ENCODE measurements around the gene MTHFR. TPM values are rescaled to one million over a fixed set of nuclear protein-coding genes. Genes with fewer than 3 reads are reported as not detected.

The MTHFR gene
- polyA plus RNA-seq, 3 donors: 8.2 to 16.1 (median 14.0) TPM

DNA sequence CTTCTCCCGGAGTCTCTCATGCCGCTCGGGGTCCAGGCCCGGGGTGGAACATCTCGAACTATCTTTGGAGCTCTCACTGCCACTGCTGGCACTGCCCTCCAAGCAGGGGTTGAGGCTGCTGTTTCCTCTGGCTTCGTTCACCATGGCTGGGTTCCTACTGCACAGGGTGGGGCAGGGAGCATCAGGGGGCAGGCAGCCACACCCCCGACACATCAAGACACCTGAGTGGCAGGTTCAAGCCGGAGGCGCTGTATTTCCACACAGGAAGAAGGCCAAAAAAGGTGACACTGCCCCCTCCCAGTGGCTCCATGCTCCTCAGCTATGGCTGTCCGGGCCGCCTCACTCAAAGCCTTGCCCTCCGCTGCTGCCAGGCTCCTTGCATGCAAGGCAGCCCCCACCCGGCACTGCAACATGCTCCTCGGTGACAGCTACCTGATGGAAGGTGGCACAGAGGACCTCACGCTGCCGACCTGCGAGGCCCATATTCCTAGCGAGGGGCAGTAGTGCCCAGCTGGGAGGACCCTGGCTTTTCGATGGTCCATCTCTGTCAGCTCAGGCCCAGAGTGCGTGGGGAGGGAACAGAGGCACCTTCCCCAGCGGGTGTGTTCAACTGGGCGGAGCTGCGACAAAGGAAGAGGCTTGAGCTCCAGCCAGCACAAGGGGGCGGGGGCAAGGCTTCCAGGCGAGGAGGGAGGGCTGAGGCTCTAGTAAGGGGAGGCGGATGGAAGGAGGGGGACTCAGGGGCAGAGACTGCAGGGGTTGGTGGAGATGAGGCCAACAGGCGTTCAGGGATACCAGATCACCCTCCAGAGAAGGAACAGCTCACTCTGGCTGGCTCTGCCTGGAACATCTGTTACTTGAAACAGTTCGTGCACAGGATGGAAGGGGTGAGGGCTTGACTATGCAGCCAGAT is 2.5 kb downstream of the MTHFR start:
- peak overlapping the region; percentile 36 for H3K27ac ChIP-seq (ENCODE audit: low read depth, low read length)
- WGBS, 3 donors: 4 to 19% (median 6%) methylated on average over 28 of the region's 28 CpGs

DNA sequence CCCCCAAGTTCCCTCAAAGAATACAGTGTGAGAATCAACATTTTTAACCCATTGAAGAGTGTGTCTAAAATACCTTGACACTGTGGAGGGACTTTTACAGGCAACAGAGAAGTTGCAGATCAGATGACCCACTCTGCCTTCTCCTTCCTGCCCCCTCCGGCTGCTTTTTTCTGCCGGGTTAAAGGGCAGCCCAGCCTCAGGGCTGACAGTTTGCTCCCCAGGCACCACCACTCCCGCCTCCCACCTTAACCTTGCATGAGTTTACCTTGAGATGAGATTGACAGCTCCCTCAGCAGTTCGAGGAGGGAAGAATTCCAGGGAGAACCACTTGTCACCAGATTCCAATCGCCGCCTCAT is 3.2 kb downstream of the MTHFR start:
- 12 to 27% (median 13%) methylated on average over 6 of the region's 6 CpGs for WGBS, 3 donors

DNA sequence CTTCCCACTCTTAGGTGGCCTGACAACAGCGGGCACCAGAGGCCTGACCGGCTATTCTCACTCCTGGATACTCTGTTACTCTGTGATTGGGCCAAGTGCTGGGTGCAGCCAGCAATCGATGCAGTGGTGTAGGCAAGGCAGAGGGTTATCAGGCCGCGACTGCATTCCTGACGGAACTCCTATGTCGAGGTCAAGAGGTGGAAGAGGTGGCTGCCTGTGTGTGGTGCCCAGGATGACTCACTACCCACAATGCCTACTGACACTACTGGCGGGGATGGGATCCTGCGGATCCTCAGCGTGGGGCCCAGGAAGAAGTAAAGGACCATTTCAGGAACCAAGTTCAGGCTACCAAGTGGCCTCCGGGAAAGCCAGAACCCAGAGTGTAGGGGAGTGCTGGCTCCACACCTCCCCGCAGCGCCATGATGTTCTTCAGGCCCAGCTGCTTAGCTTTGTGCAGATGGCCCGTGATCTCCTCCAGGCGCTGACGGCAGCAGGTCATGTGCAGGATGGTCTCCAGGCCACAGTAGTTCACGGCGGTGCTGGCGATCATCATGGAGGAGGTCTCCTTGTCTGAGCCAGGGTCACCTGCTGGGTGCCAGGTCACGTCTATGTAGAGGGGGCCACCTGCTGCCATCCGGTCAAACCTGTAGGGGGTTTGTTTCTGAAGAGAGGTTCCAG is 4.9 kb downstream of the MTHFR start:
- WGBS, 3 donors: 88 to 92% (median 92%) methylated on average over 21 of the region's 21 CpGs
- H3K27ac ChIP-seq (ENCODE audit: low read depth, low read length): no peak overlapping the region

More for the DNA sequence above, 3.2 kb downstream of the MTHFR start:
- H3K27ac ChIP-seq (ENCODE audit: low read depth, low read length): peak overlapping the region; percentile 36

DNA sequence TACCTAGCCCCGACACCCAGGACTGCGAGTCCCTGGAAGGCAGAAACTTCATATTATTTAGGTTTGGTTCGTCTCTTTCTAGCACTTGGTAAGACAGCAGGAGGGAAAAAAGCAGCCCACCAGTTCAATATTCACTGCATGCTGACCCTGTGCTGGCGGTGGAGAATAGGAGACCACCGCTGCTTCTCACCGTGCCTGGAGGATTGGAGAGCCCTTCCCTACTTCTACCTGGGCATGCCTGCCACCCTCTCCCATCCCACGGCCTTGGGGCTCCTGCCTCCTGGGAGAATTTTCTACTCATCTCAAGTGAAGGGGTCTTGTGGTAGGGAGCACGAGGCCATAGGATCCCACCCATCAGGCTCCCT is 5.4 kb downstream of the MTHFR start:
- no peak overlapping the region for H3K27ac ChIP-seq (ENCODE audit: low read depth, low read length)

DNA sequence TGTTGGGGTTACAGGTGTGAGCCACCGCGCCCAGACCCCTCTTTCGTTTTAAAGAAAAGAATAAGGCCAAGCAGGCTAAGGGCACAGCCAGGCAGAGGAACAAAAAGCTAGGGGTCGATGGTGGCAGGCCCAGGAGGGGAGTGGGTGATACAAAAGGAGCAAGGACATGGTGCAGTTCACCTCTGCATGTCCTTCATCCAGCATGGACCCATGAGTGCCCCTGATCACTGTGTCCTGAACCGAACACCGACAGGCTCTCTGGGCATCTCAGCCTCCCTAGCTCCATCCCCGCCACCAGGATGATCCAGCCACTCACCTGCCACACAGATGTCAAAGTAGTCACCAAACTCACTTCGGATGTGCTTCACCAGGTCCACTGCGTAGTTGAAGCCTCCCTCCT is 5.9 kb downstream of the MTHFR start:
- H3K27ac ChIP-seq (ENCODE audit: low read depth, low read length): no peak overlapping the region
- WGBS, 3 donors: 95 to 98% (median 97%) methylated on average over 9 of the region's 9 CpGs

More for the DNA sequence above, 5.4 kb downstream of the MTHFR start:
- 89 to 99% (median 96%) methylated on average over 8 of the region's 8 CpGs for WGBS, 3 donors

DNA sequence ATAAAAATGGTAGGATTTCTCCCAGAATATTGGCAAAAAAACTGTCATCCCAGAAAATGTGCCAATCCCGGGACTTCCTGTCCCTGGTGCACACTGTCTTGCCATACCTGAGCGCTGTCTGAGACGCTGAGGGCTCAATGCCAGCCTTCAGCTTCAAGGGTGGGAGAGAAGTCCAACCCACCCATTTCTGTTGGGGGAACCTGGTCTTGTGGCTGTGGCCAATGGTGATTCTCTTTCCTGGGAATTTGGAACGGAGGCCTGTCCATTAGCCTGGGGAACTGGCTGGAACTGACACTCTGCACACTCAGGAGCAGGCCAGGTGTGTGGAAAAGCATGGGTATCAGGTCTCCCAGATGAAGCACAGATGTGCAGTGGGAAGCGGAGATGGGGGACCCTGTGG is 6.7 kb downstream of the MTHFR start:
- no peak overlapping the region for H3K27ac ChIP-seq (ENCODE audit: low read depth, low read length)
- WGBS, 3 donors: 96 to 98% (median 97%) methylated on average over 5 of the region's 5 CpGs

DNA sequence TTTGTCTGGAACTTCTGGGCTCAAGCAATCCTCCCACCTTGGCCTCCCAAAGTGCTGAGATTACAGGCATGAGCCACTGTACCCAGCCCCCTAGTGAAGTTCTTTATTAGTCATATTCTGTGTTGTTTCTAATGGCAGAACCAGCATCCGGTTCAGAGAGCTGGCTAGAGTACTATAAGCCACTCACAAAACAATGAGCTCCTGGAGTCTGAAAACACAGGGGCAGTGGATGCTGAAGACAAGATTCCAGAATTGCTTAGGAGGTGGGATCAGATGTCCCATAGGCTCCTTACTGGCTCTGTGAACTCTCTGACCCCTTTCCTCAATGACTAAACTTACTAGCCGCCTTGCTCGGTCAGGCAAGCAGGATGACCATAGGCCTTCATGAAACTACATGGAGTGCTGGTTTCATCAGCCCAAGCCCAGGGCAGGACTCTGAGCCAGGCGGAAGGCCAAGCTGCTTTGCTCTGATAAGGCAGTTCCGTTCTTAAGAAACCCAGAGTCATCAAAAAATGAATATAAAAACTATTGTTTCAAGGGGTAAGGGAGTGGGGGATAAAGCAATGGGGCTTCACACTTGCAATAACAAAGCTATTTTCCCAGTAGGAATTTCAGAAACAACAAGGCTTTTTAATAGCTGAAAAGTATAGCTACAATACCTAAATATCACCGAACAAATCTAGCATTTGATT is 8.1 kb downstream of the MTHFR start:
- 56 to 80% (median 63%) methylated on average over 6 of the region's 6 CpGs for WGBS, 3 donors
- H3K27ac ChIP-seq (ENCODE audit: low read depth, low read length): no peak overlapping the region

DNA sequence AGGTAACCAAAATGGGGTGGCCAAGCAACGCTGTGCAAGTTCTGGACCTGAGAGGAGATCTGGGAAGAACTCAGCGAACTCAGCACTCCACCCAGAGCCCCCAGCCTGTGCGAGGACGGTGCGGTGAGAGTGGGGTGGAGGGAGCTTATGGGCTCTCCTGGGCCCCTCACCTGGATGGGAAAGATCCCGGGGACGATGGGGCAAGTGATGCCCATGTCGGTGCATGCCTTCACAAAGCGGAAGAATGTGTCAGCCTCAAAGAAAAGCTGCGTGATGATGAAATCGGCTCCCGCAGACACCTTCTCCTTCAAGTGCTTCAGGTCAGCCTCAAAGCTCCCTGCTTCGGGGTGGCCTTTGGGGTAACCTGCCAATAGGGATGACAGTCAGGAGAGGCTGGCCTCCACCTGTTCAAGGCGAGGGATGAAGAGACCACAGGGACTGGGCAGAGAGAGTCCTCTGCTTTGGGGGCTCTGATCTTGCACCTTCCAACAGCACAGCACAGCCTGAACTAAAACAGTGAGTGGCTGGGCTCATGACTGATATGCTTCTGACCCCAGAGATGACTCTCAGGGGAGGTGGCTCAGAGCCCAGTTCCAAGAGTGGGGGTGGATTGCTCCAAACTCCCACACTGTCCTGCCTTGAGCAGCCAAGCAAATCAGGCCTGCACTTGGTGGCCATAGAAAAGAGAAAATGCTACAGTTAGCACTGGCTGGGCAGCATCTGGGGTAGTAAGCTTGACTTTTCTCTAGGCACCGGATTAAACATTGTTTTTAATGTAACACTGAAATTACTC is 9.5 kb downstream of the MTHFR start:
- WGBS, 3 donors: 90 to 94% (median 91%) methylated on average over 15 of the region's 15 CpGs
- no peak overlapping the region for H3K27ac ChIP-seq (ENCODE audit: low read depth, low read length)

DNA sequence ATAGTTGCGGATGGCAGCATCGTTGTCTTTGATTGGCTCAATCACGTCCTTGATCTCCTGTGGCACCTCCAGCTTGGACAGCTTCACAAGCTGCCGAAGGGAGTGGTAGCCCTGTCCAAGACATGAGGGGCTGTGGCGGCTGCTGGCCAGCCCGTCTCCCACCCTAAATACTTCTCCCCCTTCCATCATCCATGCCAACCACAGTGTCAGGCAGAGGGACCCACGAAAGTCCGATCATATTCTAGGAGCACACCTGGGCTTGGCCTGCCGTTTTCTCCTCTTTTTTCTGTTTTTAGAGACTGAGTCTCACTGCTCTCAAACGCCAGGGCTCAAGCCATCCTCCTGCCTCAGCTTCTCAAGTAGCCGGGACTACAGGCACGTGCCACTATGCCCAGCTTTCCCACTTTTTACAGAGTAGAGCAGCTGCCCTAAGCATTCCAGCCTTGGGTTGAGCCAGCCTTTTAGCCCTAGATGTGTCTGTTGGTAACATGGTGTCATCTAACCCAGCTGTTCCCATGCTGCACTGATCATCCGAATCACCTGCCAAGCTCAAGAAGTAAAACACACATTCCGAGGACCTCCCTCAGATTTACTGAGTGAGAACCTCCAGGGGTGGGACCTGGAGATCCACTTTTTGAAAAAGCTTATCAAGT is 10.4 kb downstream of the MTHFR start:
- H3K27ac ChIP-seq (ENCODE audit: low read depth, low read length): no peak overlapping the region
- WGBS, 3 donors: 92 to 94% (median 93%) methylated on average over 14 of the region's 14 CpGs

DNA sequence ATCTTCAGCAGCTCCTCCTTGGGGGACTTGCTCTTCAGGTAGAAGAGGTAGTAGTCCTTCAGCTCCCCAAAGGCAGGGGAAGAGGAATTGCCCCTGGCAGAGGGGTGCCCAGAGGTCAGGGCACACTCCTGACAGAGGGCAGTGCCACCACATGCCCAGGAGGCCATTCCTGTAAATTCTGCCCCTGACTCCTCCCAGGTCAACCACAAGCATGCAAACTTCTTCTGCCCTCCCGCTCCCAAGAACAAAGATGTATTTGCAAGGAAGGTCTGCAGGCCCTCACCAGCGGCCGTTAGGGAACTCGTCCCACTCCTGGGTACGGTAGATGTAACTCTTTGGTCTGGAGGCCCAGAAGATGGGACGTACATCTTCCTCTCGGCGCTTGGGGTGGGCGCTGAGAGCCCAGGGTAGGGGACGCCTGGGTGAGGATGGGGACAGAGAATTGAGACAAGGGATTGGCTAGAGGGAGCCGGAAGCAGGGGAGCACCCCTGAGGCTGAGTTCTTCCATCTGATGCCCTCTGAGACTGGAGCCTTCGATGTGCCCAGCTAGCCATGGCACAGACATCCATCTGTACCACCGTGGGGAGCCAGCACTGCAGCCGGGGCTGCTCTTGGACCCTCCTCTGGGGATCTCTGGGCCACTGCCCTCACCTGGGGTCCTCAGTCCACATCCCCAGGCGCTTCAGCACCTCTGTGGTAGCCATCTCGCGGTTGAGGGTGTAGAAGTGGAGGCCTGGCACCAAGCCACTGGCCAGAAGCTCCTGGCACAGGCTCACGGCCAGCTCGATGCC is 11.1 kb downstream of the MTHFR start:
- H3K27ac ChIP-seq (ENCODE audit: low read depth, low read length): no peak overlapping the region
- 90 to 95% (median 91%) methylated on average over 19 of the region's 19 CpGs for WGBS, 3 donors

DNA sequence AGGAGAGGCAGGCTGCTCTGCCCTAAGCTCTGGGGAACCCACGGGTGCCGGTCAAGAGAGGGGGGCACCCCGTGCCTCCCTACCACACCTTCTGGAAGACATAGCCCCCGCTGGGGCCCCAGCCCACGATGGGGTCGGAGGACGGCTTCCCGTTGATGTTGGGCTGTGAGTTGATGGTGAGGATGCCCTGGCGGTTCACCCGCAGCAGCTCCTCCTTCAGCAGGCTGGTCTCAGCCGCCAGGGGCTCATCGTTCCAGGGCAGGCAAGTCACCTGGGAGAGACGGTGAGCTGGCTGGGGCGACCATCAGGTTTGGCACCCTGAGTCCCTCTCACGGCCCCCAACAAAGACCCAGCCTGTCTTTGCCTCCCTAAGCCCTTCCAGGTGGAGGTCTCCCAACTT is 11.9 kb downstream of the MTHFR start:
- no peak overlapping the region for H3K27ac ChIP-seq (ENCODE audit: low read depth, low read length)
- 91 to 94% (median 93%) methylated on average over 15 of the region's 15 CpGs for WGBS, 3 donors

DNA sequence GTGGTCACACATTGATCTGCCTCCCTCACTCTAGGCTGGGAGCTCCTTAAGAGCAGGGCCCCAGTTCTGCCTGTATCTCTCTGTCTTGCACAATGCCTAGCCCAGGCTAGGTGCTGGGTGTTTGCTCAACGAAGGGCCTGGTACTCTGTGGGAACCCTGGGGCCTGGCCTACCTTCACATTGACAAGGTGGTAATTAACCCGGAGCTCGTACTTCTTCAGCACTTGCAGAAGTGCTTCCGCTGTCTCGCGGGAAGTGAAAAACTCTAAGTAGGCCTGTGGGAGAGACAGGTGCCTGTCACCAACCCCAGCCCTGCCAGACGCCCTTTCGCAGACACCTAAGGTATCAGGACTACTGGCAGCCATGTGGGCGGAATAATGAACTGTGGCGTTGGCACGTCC is 13.7 kb downstream of the MTHFR start:
- 90 to 92% (median 91%) methylated on average over 11 of the region's 11 CpGs for WGBS, 3 donors
- H3K27ac ChIP-seq (ENCODE audit: low read depth, low read length): peak overlapping the region; percentile 68

DNA sequence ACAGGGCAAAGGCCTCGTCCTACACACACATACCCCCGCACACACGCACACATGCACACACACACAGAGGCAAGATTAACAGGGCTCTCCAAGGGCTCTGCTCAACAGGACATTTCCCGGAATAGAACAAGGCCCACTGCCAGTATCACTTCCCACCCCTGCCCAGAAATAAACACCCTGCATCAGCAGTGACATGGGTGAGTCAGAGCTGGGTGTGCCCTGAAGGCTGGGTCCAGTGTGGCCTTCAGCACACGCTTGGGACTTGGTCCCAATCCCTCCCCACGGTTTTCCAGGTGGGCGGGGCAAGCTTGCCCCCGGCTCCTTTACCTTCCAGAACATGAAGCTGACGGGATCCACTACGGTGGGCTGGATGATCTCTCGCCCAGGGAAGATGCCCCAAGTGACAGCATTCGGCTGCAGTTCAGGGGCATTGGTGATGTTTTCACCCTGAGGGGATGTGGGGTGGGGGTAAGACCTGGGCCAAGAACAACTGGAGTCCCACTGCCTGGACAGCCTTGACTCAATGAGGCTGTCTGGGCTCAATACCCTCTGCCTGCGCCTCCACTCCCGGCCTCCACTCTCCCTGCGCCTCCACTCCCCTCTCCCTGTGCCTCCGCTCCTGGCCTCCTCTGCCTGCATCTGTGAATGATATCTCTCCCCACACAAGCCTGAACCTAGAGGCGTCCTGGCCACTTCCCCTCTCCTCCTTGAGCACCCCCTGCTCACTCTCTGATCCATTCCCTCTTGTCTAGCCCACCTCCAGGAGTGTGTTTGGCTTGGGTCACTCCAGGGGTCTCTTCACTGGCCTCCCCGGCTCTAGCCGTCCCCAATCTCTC is 14.7 kb downstream of the MTHFR start:
- 52 to 64% (median 62%) methylated on average over 19 of the region's 19 CpGs for WGBS, 3 donors
- H3K27ac ChIP-seq (ENCODE audit: low read depth, low read length): peak overlapping the region; percentile 89

DNA sequence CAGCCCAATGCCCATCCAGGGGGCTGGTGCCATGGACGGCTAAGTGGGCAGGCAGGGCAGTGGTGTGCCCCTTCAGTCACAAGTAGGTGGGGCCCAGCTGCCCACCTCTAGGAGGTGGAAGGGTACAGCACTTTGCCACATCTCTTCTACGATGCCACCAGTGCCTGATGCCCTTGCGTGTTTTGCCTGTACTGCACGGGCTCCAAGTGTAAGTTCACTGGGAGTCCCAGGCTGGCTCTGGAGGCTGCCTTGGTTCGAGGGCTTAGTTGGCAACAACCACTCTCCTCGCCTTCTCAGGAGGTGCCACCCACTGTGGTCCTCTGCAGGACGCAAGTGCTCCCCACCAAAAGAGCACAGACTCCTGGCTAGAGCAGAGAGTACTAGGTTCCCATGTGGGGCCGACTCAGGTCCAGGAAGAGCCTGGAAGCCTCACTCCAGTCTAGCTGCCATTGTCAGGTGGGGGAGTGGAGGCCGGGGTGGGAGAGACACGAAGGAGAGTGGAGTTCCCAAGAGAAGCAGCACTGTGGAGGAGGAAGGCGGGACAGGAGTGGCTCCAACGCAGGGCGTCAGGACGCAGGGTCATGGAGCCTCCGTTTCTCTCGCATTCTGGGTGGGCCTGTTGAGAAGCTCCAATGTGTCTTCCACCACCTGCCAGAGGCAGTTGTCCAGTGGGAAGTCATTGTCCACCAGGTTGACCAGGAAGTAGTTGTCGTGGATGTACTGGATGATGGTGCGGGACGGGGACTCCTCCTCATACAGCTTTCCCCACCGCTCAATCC is 15.5 kb downstream of the MTHFR start:
- H3K27ac ChIP-seq (ENCODE audit: low read depth, low read length): peak overlapping the region; percentile 89
- WGBS, 3 donors: 62 to 80% (median 71%) methylated on average over 20 of the region's 20 CpGs

DNA sequence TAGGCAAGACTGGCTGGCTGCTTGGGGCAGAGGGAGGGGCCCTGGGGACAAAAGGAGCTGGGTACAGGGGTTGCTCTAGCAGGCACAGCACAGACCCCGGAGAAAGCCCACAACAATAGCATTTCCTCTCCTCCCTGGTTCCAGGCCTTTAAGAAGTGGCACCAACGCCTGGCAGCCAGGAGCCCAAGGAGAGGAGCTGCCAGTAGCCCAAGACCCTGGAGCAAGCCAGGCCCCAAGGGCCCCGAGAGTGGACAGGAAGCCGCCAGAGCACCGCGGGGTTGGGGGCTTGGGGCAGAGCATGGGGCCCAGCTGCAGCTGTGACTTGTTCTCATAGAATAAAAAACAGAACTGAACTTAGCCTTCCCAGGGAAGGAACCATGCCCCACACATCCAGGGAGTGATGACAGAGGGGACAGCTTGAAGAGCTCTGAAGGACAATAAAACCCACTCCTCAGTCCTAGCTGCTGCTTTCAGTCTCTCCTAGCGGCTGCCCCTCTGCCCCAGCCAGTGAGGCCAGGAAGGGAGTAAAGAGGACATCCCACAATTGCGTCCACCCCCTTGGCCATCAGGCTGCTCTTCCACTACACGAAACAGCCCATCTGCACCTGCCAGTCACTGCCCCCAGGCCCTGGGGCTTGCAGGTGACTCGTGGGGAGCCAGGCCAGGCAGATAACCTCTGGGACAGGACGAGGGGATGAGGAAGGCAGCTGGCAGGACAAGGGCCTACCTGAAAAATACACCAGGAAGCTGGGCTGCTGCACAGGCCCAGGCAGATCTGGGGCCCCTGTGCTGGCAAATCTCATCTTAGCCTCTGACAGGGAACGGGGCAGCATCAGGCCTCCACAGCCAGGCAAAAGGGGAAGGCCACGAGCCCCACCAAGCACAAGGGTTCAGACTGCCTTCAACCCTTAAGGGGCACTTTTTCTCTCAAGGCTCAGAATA is 16.4 kb downstream of the MTHFR start:
- peak overlapping the region; percentile 89 for H3K27ac ChIP-seq (ENCODE audit: low read depth, low read length)
- WGBS, 3 donors: 71 to 78% (median 74%) methylated on average over 12 to 13 of the region's 13 CpGs
